Body of pancreas (tissue), 4 donors: ENCODE results near the gene SLC12A8. TPM values are rescaled to one million over a fixed set of nuclear protein-coding genes. Genes with fewer than 3 reads are reported as not detected.

Experiments used
- ATAC-seq: fragments of 150-250 bp; one replicate; pipeline ENCODE4 v1.9.1; 2016
- DNase-seq, 4 donors: peaks; one replicate each; pipeline ENCODE4 v3.0.0-alpha.2; 2019
- H3K27ac ChIP-seq, 4 donors: fragments of 200-600 bp; sonication (generic); 1 replicate in 3 of 4; 2 replicates in 1 of 4; pipeline versions ENCODE4 v1.5.1 to v1.6.1; 2016 to 2019; ENCODE audit warnings: mild to moderate bottlenecking in 1 of 4, mixed read lengths in 1 of 4, moderate library complexity in 1 of 4
- H3K27me3 ChIP-seq, 2 donors: fragments of 200-600 bp; sonication (generic); one replicate each; pipeline ENCODE4 v1.6.0; 2016; ENCODE audit warnings: mild to moderate bottlenecking in 1 of 2
- H3K36me3 ChIP-seq, 2 donors: fragments of 200-600 bp; sonication (generic); replicated peaks in 1 of 2; 2 replicates each; pipeline ENCODE4 v1.5.1; 2016; ENCODE audit warnings: low read depth in 2 of 2; ENCODE audit not compliant: insufficient read depth in 1 of 2
- H3K4me1 ChIP-seq: fragments of 200-600 bp; sonication (generic); one replicate; pipeline ENCODE4 v1.6.0; 2016
- H3K4me3 ChIP-seq, 2 donors: fragments of 200-600 bp; sonication (generic); 1 replicate in 1 of 2; 2 replicates in 1 of 2; pipeline ENCODE4 v1.5.1; 2016 to 2019
- H3K9me3 ChIP-seq, 3 donors: fragments of 200-600 bp; sonication (generic); 1 replicate in 2 of 3; 2 replicates in 1 of 3; pipeline ENCODE4 v1.5.1; 2016
- POLR2A ChIP-seq, 3 donors: fragments of 450-650 bp; IDR thresholded peaks; one replicate each; pipeline ENCODE4 v1.6.1; 2016; ENCODE audit warnings: antibody characterized with exemption in 3 of 3, mild to moderate bottlenecking in 2 of 3
- WGBS, 2 donors: methylation state at CpG; one replicate each; pipeline ENCODE4 v1.1.5; 2017; 5-methylcytosine and 5-hydroxymethylcytosine counted together
- intact Hi-C: fragments of 100-400 bp; cut with DNase I; formaldehyde crosslinking; loops from one replicate; pipeline ENCODE4 v1.15.1; 2023
- total RNA-seq, 2 donors: library from RNA; depleted of rRNA; stranded (reverse); fragments of >200 nt; gene quantifications; one replicate each; pipeline ENCODE4 v1.1.0, GENCODE V29; 2016
- TF ChIP-seq, protein P1 (sequence below), 7 experiments: fragments of 450-650 bp in 4 of 7; fragments of 200-600 bp in 3 of 7; sonication (generic) in 3 of 7; IDR thresholded peaks; one replicate each; pipeline ENCODE4 v1.5.1; 2016 to 2019; ENCODE audit warnings: antibody characterized with exemption in 7 of 7

SLC12A8 gene
- total RNA-seq, 2 donors from 2014 or later = 10.1 to 30.0 TPM

DNA sequence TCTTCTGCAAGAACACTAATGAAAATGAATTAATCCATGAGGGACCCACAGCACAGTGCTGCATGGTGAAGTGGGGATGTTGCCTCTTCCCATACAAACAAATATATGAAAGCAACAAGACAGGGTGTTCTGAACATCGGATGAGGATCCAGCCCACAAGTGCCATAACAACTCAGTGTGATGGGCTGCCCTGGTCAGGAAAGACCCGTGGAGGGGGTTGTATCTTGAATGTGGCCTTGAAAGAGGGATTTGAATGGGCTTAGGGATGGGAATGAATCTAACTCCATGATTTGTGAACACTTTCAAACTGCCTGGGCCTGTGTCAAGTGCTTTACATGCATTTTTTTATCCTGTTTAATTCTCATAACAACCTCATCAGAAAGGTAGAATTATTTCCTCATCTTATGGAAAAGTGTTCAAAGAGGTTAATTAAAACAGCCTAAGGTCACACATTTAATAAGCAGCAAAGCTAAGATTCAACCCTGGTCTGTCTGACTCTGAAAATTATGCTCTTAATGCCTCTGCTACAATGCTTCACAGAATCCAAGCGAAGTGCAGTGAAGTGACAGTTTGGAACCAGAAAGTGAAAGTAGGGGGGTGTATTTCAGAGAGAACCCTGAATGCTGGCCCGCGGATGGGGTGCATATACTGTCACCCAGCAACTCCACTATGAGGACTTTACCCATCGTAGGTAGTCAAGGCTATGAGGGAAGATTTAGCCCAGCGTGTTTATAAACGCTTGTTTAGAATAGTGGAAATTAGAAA, 91.1 kb downstream of the SLC12A8 start:
- Histone ChIP-seq H3K27ac (no peak overlapping the region), H3K4me1 (peaks cover 12% of the 10 kb centered on the region), H3K9me3 (no peaks in the 10 kb centered on the region), H3K36me3 (no peaks in the 10 kb centered on the region), H3K27me3 (no peaks in the 10 kb centered on the region), H3K4me3 (no peak overlapping the region)
- 73 to 78% methylated on average over 8 of the region's 8 CpGs for WGBS, 2 donors
- no peak for TF ChIP-seq POLR2A (IDR thresholded peaks at IDR 0.05)
- TF ChIP-seq, protein P1, sequence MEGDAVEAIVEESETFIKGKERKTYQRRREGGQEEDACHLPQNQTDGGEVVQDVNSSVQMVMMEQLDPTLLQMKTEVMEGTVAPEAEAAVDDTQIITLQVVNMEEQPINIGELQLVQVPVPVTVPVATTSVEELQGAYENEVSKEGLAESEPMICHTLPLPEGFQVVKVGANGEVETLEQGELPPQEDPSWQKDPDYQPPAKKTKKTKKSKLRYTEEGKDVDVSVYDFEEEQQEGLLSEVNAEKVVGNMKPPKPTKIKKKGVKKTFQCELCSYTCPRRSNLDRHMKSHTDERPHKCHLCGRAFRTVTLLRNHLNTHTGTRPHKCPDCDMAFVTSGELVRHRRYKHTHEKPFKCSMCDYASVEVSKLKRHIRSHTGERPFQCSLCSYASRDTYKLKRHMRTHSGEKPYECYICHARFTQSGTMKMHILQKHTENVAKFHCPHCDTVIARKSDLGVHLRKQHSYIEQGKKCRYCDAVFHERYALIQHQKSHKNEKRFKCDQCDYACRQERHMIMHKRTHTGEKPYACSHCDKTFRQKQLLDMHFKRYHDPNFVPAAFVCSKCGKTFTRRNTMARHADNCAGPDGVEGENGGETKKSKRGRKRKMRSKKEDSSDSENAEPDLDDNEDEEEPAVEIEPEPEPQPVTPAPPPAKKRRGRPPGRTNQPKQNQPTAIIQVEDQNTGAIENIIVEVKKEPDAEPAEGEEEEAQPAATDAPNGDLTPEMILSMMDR (IDR thresholded peaks at IDR 0.05) = no peak
- intact Hi-C loops = no loop called here
- ATAC-seq = no peak
- DNase-seq = no peak

DNA sequence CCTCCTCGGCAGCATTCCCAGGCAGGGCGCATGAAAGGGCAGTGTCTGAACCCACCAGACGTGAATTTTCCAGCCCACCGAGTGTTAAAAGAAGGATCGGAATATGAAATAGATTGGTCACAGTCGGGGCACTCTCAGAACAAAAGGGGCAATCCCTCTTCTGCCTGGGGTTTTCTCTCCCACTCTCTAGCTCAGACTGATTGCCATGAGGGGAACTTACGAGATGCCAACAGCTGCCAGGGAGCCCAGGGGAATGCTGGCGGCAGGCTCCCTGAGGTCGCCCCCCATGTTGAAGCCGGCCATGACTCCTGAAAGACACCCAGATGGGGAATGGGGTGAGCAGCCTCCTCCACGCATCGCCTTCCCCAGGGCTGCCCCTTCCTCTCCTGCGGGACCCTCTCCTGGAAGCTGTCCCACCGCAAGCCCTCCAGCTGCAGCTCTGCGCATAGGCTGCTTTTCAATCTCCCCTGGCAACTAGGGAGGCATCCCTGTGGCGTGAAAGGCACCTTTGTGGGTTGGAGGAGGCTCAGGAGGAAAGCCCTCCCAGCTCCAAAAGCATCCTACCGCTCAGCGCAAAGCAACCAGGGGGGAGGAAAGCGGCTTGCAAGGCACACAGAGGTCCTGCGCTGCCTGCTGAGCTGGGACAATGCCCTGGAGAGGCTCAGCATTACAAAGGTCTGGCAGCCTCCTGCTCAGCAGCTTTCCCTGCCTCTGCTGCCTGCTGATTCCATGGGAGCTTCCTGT, 92.0 kb downstream of the SLC12A8 start:
- ATAC-seq (no peak), DNase-seq (no peak)
- Histone ChIP-seq H3K27me3 (no peaks in the 10 kb centered on the region), H3K36me3 (no peaks in the 10 kb centered on the region), H3K4me3 (no peak overlapping the region), H3K9me3 (no peaks in the 10 kb centered on the region), H3K27ac (no peak overlapping the region), H3K4me1 (peaks cover 20% of the 10 kb centered on the region)
- no peak for TF ChIP-seq POLR2A (IDR thresholded peaks at IDR 0.05)
- TF ChIP-seq, protein P1 (IDR thresholded peaks at IDR 0.05) = no peak
- 72 to 81% methylated on average over 12 to 16 of the region's 20 CpGs for WGBS, 2 donors
- intact Hi-C loops = no loop called here

DNA sequence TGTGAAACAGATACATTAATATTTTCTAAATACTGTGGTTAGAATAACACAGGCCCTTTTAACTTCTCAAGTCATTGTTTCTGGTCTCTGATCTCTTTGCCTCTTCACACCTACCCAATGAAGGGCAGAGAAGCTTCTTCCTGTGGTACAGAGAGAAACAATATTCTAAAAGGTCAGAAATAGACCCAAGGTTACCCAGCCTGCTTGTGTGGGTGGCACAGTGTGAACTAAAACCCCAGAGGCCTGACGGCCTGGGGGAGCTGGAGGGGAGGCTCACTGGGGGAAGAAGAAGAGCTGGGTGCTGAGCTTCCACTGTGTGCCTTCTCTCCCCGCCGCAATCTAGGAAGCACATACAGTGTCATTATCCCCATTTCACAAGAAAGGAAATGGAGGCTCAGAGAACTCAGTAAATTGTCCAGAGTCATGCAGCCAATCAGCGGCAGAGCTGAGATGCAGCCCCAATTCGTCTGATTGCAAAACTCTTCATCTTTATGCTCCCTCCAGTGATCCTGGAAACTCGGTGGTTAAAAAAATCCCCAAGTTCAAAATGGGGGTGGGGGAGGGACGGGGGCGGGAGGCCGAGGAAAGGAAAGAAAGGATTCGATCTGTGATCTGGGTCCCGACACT, 92.7 kb downstream of the SLC12A8 start:
- intact Hi-C loops = no loop called here

DNA sequence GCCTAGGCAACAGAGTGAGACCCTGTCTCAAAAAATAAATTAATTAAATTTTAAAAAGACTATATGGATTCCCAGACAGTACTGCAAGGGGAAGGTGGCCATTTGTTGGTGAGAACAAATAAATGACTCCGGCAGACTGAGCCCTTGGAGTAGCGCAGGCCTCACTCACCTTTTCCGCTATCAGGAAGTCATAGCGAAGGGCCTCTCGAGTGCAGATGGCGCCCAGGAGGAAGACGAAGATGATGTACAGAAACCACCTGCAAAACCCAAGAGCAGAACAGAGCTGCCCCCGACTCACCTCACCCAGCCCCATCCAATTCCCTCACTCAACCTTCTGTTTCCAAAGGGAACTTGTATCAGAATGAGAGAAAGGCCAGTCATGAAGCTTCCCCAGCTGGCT, 93.9 kb downstream of the SLC12A8 start:
- Histone ChIP-seq H3K27ac (no peak overlapping the region), H3K27me3 (no peaks in the 10 kb centered on the region), H3K4me3 (no peak overlapping the region), H3K4me1 (peaks cover 20% of the 10 kb centered on the region), H3K9me3 (no peaks in the 10 kb centered on the region), H3K36me3 (no peaks in the 10 kb centered on the region)
- DNase-seq (no peak), ATAC-seq (no peak)
- 91 to 98% methylated on average over 8 of the region's 8 CpGs for WGBS, 2 donors
- intact Hi-C loops = no loop called here
- TF ChIP-seq POLR2A (IDR thresholded peaks at IDR 0.05) = no peak
- TF ChIP-seq, protein P1 (IDR thresholded peaks at IDR 0.05) = no peak

More for the DNA sequence above, 92.7 kb downstream of the SLC12A8 start:
- TF ChIP-seq POLR2A (IDR thresholded peaks at IDR 0.05) = no peak
- TF ChIP-seq, protein P1 (IDR thresholded peaks at IDR 0.05) = no peak
- no peaks in the 10 kb centered on the region for H3K36me3 ChIP-seq
- H3K4me3 ChIP-seq = no peak overlapping the region
- WGBS, 2 donors = 70 to 93% methylated on average over 11 of the region's 11 CpGs
- peaks cover 20% of the 10 kb centered on the region for H3K4me1 ChIP-seq
- no peak for ATAC-seq
- no peaks in the 10 kb centered on the region for H3K9me3 ChIP-seq
- no peak overlapping the region for H3K27ac ChIP-seq
- no peak for DNase-seq
- no peaks in the 10 kb centered on the region for H3K27me3 ChIP-seq
